ENCODE data around the gene PLEKHA6.

PLEKHA6 gene

DNA sequence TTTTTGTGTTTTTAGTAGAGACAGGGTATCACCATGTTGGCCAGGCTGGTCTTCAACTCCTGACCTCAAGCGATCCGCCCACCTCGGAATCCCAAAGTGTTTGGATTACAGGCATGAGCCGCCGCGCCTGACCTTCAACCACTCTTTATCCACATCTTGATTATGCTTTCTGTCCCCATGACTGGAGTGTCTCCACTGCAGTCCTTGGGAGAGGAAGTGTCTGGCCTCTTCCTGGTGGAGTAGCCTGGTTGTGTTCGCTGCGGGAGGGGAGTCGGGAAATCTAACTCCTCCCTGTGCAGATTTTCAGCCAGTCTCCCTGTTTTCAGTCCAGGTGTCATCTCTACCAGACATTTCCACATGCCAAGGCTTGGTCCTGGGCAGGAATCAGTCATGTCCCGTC lies 173.1 kb downstream of the PLEKHA6 start:
- no peak for ATAC-seq

DNA sequence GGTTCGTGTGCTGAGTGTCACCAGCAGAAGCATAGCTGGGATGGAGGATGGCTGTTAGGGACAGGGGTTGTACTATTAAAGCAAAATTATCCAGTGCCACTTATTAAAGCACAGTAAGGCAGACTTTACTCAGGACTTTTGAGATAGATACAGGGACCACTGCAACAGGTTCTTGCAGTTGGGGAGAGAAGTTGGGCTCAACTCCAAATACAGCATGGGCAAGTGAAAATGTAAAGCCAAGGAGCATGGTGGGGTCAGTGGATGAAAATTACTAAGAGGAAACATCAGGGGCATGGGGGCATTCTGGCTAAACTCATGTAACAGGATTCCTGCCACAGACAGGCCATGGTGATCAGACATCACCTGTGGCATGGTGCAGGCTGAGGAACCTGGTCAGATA lies 178.6 kb downstream of the PLEKHA6 start:
- no peak for DNase-seq
- no peak for ATAC-seq

More for the DNA sequence above, 173.1 kb downstream of the PLEKHA6 start:
- no peak for DNase-seq

DNA sequence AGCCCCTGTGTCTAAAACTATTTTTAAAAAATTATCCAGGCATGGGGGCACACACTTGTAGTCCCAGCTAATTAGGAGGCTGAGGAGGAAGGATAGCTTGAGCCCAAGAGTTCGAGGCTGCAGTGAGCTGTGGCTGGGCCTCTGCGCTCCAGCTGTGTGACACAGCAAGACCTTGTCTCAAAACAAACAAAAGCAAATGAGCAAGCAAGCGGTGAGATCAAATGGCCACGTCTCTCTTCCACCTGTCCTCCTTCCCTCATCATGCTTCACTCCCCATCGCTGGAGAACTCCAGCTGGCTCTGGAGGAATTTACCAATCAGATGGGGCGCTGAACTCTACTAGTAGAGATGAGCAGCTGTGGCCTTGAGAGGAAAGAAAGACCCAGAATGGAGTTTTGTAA lies 179.6 kb downstream of the PLEKHA6 start:
- no peak for ATAC-seq
- DNase-seq: no peak

- DNase-seq: no peak
- no peak for ATAC-seq
Measured at GRCh38 chr1:204178487-204179281, 181.0 kb downstream of the PLEKHA6 start.

- ATAC-seq (no peak), DNase-seq (no peak)
Measured at GRCh38 chr1:204177133-204177532, 182.6 kb downstream of the PLEKHA6 start.

GRCh38 chr1:204176049-204176448 lies 183.7 kb downstream of the PLEKHA6 start:
- no peak for DNase-seq
- no peak for ATAC-seq

- no peak for ATAC-seq
- DNase-seq: no peak
Measured at GRCh38 chr1:204174958-204175357, 184.8 kb downstream of the PLEKHA6 start.

- ATAC-seq: no peak
- no peak for DNase-seq
Measured at GRCh38 chr1:204172404-204173029, 187.2 kb downstream of the PLEKHA6 start.

- ATAC-seq (no peak), DNase-seq (no peak)
Measured at GRCh38 chr1:204171751-204172178, 188.0 kb downstream of the PLEKHA6 start.

GRCh38 chr1:204170494-204171155 lies 189.1 kb downstream of the PLEKHA6 start:
- ATAC-seq (no peak), DNase-seq (no peak)

- ATAC-seq (no peak), DNase-seq (no peak)
Measured at GRCh38 chr1:204169858-204170257, 189.9 kb downstream of the PLEKHA6 start.
